ENCODE measurements around the gene FOSL1.

The FOSL1 gene

DNA sequence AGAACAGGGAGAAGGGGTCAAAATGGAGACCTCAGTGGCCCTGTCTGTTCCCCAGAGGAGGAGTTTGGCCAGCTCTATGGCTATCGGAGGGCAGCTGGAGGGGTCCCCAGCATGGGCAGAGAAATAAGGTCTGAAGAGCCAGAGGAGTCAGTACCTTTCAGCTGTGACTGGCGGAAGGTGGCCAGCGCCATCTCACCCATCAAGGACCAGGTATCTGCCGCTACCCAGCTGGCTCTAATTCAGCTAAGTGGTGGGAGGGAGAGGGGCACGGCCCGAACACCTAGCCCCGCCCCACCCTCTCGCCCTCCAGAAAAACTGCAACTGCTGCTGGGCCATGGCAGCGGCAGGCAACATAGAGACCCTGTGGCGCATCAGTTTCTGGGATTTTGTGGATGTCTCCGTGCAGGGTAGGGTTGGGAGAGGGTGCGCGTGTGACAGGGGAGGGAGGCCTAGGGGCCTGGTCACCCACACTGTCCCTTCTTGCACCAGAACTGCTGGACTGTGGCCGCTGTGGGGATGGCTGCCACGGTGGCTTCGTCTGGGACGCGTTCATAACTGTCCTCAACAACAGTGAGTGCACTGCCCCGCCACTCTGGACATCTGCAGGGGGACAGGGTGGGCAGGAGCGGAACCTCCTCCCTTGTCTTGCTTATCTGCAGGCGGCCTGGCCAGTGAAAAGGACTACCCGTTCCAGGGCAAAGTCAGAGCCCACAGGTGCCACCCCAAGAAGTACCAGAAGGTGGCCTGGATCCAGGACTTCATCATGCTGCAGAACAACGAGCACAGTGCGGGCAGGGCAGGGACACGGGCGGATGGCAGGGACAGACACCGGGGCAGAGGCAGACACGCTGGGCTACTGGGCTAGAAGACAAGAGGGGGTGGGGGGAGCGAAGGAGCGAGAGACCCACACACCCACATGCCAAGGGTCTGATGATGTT, 17.8 kb downstream of the FOSL1 start:
- no peak for DNase-seq (ENCODE audit: low read depth in 2 of 3, low spot score in 1 of 3)

DNA sequence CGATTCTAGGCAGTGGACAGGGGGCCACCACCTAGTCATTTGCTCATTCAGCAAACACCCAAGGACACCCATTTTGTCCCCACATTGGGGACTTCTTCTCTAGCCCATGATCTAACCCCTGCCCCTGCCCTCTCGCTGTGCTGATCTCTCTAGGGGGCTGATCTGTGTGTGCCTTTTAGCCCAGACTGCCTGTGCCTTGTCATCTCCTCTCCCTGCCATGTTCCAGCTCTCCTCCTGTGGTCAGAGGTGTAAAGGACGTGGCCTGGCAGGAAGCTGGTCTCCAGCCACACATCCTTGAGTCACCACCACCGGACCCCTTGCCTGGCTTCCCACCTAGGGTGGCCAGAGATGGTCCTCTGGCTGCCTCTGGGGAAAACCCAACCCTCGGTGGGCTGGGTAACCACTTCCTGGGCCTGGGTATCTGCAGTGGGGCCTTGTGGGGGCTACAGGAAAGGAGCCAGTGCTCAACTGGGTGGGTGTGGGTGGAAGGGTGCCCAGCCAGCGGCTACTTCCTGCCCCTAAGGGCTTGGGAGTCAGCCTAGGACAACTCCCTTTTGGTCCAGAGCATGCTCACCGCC, 19.3 kb downstream of the FOSL1 start:
- DNase-seq (ENCODE audit: low read depth in 2 of 3, low spot score in 1 of 3), result no peak

DNA sequence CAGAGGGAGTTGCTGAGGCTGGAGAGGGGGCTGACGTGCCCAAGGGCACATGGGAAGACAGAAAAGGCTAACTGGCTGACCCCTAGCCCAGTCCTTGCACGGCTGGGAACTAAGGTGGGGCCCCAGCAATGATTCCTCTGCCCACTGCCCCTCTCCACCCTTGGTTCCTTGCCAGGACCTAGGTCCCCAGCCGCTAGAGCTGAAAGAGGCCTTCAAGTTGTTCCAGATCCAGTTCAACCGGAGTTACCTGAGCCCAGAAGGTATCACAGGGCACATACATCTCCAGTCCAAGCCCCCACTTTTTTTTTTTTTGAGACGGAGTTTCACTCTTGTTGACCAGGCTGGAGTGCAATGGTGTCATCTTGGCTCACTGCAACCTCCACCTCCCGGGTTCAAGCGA, 20.2 kb downstream of the FOSL1 start:
- no peak for DNase-seq (ENCODE audit: low read depth in 2 of 3, low spot score in 1 of 3)

DNA sequence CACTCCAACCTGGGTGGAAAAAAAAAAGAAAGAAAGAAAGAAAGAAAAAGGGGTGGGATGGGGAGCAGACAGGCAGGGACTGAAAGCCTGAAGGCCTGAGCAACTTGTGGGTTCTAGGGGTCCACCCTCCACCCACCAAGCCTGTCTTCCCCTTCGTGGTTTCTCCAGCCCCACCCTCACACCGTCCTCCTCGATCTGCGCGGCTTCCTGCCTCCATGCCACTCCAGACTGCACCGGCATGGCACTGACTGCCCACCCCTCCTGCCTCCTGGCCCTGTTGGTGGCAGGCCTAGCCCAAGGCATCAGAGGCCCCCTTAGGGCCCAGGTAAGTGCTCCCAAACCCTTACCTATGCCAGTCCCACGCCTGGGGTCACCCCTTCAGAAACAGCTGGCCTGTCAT, 20.6 kb downstream of the FOSL1 start, which contains the start of gene CTSW:
Gene CTSW, plus strand, starts transcription at position 221 of the 400 bp plus-strand sequence. Its CDS starts 18 bp downstream, at position 239.
- DNase-seq (ENCODE audit: low read depth in 2 of 3, low spot score in 1 of 3), result no peak

DNA sequence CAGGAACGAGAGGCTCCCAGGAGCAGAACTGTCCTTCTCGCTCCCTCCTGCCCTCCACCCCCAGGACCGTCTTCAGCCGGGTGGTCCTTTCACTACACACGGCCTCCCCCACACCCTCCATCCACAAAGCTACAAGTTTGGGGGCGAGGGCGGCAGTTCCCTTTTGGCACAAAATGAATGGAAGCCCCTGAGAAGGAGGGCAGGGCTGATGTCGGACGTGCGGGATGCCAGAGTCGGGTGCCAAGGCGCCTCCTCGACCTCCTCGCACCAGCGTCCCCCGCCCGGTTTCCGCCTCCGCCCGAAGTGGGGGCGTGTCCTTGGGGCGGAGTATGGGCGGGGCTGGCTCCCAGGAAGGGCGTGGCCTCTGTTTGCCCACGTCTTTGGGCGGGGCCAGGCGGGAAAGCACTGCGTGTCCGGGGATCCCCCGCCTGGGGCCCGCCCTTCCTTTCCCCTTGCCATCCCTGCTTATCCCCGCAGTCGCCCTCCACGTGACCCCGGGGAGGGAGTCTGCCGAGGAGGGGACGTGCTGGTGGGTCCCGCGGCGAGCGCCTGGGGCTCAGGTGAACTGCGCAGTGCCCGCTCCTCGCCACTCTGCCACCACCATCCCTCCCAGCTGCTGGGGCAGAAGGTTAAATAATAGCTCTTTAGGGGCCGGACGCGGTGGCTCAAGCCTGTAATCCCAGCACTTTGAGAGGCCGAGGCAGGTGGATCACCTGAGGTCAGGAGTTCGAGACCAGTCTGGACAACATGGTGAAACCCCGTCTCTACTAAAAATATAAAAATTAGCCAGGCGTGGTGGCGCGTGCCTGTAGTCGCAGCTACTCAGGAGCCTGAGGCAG, 26.7 kb downstream of the FOSL1 start:
- DNase-seq (ENCODE audit: low read depth in 2 of 3, low spot score in 1 of 3), result peak; percentile 92 to 99 (median 92)

DNA sequence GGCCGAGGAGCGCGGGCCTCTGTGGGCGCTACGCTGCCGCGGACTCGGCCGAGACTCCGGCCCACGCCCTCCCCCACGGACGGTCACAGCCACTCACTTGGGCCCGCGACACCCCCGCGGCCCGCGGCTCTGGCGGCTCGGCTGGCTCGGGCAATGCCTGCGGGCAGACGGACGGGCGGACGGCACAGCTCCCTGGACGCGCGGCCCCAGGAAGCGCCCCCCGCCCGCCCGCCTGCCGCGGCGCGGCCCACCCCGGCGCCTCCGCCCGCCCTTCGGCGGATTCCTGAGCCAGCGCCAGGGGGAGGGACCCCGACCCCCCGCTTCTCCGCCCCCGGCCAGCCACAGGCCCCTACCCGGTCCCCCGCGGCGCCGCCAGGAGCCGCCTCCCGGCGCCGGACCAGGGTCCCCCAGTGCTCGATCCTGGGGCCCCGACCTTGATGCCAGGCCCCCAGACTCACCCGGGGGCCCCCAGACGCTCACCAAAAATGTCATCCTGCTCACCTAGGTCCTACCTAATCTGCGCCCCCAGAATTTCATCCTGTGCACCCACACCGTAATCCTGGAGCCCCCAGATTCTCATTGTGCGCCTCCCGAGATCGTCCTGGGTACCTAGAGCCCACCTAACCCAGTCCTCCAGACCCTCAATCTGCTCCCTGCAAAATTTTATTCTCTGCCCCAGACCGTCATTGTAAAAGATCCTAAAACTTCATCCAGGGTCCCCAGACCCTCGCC, 27.4 kb downstream of the FOSL1 start, which contains the start of gene EFEMP2:
Gene EFEMP2, minus strand, starts transcription at position 215 of the 732 bp plus-strand sequence. CDS start 446 bp downstream, outside the sequence.
- DNase-seq (ENCODE audit: low read depth in 2 of 3, low spot score in 1 of 3), result no peak

DNA sequence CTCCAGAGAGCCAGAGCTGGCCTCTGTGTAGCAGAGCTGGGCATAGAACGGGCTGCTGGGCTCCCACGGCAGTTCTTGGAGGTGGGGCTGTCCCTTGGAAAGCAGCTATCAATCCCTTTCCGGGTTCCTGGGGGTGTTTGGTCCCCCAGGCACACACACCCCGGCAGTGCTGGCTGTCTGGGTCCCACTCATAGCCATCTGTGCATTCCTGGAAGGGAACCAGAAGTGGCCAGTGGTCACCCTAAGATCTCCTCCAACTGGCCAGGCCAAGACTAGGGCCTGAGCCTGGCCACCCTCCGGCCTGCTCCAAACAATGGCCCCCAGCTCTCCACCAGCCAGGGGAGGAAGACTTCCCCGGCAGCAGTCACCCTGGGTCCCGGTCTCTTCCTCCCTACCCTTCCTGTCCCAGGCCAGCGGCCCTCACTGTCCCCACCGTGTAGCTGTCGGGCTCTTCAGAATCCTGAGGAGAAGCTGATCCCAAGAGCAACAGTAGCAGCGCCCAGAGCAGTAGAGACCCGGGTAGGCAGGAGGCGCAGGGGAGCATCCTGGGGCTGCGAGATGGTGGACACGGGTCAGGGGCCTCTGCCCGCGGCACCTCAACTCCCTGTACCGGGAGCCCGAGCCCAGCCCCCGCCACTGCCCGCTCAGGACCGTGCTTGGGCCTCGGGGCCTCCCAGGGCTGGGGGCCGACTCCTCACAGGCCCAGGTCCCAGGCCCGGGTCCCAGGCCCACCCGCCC, 28.2 kb downstream of the FOSL1 start:
- no peak for DNase-seq (ENCODE audit: low read depth in 2 of 3, low spot score in 1 of 3)

DNA sequence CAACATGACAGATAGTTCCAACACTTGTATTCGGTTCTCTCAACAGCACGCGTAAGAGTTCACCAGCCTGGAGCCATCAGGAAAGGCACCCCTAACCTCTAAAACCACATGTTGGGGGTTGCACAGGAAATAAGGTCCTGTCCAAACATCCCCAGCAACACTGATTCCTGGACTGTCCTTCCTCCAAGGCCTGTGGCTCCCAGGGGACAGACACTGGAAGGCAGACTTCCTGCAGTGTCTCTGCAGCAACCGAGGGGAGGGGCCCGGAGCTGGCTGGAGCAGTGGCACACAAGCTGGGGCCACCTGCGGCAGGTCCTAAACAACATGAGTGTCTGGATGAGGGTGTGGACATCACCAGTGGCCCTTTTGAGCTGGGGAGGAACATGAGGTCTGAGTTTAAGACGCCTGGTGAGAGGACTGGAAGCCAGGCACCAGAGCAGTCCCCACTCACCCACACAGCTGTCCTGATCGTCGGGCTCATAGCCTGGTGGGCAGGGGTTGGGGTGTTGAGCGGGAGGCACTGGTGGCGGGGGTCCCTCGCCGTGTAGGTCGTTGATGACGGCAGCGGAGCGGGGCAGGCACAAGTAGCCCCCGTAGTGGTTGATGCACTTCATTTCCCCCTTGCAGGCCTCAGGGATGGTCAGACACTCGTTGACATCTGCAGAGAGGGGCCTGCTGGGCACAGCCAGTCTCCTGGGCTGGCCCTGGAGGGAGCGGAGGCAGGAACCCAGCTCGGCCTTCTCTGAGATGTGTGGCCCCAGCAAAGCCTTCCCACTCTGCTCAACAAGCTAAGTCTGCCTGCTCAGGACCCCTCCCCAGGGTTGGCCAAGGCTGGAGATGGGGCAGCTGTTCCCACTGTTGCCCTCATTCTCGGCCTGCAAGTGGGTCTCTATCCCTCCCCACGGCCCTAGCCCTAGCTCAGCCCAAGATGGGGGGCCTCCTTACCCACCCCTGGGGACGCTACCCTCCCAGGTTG, 29.2 kb downstream of the FOSL1 start:
- no peak for DNase-seq (ENCODE audit: low read depth in 2 of 3, low spot score in 1 of 3)

DNA sequence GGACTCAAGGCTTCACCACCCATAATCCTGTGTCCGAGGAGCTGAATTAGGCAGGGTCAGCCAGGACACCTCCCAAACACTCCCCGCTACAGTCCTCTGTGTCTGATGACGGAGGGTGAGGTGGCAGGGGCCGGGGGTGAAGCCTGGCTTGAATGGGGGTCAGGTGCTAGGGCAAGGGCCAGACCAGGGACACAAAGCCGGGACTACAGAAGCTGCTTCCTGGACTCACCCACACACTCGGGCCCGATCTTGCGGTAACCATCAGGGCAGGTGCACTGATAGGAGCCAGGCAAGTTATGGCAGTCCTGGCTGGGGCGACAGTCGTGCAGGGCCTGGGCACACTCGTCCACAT, 29.9 kb downstream of the FOSL1 start:
- no peak for DNase-seq (ENCODE audit: low read depth in 2 of 3, low spot score in 1 of 3)

DNA sequence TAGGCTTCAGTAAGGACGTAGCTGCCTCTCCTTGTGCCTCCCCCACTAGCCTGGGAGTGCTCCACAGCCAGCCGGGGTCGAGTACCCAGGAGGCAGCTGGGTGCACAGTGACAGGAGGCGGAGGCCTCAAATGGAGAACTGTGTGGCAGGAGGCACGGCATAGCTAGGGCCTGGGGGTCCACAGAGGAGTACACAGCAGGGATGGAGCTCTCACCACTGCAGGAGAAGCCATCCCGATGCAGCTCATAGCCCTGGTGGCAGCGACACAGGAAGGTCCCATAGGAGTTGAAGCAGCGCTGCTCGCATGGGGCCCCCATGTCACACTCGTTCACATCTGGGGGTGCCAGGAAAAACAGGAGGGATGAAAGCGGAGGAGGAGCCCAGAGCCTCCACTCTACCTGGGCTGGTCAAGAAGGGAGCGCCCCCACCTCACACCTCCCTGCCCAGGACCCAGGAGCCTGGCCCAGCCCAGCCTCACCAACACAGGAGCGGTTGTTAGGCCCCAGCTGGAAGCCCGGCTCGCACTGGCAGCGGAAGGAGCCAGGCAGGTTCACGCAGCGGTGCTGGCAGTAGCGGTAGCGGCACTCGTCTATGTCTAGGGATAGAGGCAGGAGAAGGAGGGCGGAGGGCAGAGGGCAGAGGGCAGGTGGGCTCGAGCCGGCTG, 30.4 kb downstream of the FOSL1 start:
- no peak for DNase-seq (ENCODE audit: low read depth in 2 of 3, low spot score in 1 of 3)

DNA sequence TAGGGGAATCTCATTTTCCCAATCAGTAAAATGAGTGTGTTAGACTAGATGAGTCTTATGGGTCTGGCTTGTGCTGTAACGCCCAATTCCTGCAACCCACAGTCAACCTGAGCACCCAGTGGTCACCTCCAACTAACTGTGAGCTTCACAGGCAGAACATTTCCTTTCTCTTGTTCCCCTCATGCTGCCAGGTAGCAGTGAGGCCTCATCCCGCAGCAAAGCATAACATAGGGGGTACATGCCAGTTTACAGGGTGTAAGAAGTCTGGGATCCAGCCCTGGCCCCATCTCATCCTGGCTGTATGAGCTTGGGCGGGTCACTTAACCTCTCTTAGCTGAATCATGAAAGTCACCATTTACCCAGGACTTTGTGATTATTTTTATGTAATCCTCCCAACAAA, 31.3 kb downstream of the FOSL1 start:
- DNase-seq (ENCODE audit: low read depth in 2 of 3, low spot score in 1 of 3), result no peak

DNA sequence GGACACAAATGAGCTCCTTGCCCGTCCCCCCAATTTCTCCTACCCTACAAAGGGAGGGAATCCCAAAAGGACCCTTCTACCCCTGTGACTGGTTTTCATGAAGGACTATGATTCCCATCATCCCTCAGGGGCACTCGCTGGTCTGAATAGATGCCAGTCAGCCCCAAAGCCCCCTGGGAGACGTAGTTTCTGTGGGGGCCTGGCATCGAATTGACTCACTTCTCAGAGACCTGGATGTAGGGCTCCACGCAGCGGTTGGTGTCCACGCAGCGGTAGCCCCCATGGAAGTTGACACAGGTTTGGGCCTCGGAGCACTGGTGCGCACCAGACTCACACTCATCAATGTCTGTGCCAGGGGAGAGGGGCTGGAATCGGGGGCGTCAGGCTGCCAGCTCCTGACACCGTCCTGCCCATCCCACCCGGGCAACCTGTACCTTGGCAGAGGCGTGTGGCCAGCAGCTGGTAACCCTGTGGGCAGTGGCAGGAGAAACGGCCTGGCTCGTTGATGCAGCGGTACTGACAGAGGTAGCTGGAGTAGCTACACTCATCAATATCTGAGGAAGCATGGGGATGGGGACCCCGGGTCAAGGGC, 32.0 kb downstream of the FOSL1 start:
- DNase-seq (ENCODE audit: low read depth in 2 of 3, low spot score in 1 of 3), result no peak

DNA sequence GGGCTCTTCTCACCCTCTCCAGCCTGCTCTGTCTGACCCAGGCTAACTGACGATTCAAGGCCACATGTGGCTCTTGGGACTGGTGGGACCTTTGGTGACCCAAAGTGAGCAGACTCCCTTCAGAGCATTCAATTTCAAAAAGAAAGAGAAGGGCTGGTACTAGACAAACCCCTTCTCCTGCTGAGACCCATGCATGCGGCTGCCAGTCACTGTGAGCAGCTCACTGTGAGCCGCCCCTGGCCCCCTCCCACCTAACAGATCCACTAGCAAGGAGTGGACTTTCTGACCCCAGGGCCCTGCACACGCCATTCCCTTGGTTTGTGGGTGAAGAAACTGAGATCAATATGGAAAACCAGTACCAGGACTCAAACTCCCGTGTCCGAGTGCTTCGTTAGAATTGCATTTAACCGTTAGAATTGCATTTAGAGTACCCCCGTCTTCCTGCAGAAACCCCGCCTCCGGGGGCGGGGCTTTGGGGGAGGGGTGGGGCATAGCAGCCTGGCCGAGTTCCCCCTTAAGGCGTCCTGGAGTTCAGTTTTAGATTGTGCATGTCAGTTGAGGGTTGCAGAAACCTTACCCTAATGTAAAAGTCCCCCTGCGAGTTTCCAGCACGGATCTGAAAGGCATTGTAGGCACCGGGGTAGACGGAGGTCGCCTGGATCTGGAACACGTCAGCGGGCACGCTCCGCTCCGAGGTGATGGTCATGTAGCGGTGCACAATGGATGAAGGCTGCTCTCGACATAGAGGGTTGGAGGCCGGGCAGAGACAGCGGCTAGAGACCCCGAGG, 32.7 kb downstream of the FOSL1 start:
- DNase-seq (ENCODE audit: low read depth in 2 of 3, low spot score in 1 of 3), result no peak

DNA sequence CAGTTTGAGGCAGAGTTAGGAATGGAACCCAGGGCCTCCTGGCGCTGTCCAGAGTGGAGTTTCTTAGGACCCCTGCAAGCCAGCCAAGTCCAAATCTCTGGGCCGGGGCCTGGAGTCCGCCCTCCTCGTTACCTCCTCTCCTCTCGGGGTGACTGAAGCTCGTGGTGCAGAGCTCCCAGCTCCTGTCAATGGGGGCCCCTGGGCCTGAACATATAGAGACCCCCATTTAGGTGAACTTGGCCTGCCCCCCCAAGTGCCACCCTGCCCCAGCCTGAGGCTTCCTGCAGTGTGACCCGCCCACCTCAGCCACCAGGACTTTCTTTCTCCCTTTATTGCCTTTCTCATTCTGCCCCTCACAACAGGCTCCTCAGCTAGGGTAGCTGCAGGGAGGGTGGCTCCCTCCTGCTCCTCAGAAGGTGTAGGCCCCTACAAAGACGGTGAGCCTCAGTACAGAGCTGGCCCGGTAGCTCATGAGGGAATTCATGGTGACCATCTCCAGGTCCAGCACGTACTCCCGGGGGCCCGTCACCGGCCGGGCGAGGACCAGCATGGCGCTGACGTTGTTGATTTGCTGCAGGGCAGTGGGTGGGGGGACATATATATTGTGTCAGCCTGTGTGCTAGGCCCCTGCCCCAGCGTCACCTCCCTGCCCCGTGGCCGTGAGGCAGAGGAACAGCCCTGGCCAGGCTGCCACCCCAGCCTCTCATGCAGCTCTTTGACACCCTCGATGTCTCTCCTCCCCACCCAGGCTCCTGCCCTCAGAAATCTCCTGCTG, 33.5 kb downstream of the FOSL1 start:
- DNase-seq (ENCODE audit: low read depth in 2 of 3, low spot score in 1 of 3), result no peak

DNA sequence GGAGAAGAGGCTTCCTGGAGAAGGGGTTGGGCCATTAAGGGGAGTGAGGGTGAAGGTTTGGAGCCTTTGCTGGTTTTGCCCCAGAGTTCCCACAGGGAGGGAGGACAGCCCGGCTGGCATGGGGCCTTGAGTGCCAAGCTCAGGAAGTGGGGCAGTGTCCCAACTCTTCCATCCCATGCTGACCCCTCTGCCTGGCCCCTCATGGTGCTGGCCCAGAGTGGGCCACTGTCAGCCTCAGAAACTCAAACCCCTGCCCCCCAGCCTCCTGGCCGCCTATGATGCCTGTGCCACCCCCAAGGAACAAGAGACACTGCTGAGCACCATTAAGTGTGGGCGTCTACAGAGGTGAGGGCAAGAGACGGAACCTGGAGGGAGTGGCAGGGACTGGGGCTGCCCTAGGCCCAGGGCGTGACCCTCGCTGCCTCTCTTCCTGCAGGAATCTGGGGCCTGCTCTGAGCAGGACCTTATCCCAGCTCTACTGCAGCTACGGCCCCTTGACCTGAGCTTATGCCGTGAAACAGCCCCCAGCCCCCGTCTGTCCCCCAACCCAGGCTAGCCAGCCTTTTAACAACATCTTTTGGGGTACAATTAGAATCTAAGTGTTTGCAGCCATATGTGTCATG, 34.5 kb downstream of the FOSL1 start:
- DNase-seq (ENCODE audit: low read depth in 2 of 3, low spot score in 1 of 3), result no peak
